ENCODE data around the gene MYH7. TPM values are rescaled to one million over a fixed set of nuclear protein-coding genes. Genes with fewer than 3 reads are reported as not detected.
A peak's percentile ranks its signal among the peaks of the same experiment; 100 is the strongest.

The MYH7 gene
- polyA plus RNA-seq, 1 donor (not counting 4 experiments of a cell fraction or from before 2014, with no cell fraction given) = not detected

DNA sequence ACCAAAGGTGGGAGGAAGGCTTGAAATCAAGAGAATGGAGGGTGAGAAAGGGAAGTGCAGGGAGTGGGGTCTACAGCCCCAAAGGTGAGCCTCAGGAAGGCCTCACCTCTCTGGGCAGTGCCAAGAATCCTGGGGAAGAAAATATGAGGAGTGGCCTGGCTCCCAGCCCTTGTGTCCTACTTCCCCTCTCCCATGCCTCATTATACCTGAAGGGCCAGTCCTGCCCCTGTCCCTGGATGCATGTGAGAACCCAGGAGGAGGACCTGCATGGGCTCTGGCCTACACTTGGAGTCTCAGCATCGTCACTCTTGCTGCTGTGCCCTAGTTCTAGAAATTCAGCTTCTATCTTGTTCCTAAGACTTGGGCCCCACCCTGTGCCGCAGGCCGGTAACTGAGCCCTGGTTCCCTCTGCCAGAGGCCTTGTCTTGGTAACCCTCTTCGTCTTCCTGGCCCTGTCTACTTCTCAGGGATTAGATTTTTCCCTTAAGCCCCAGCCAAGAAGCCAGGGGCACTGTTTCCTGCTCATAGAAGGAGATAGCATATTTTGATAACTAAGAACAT is 10.9 kb upstream of the MYH7 start:
- Histone ChIP-seq H2AFZ (ENCODE audit: control insufficient read depth, low read length) (peak overlapping the region; percentile 58), H3K27me3 (ENCODE audit: control insufficient read depth, extremely low read depth, insufficient read depth, low read length) (peaks cover 4% of the 10 kb centered on the region), H3K9ac (ENCODE audit: control insufficient read depth, extremely low read depth, insufficient read depth, low read length) (no peak overlapping the region), H3K27ac (ENCODE audit: control insufficient read depth, insufficient read depth, low read length) (no peak overlapping the region), H3K4me2 (ENCODE audit: control insufficient read depth, extremely low read depth, insufficient read depth, low read depth, low read length) (no peak overlapping the region), H3K9me3 (ENCODE audit: control insufficient read depth, low read depth, low read length) (no peaks in the 10 kb centered on the region), H3K9me1 (ENCODE audit: control insufficient read depth, extremely low read depth, insufficient read depth, low read length) (no peaks in the 10 kb centered on the region), H3K4me1 (ENCODE audit: control insufficient read depth, extremely low read depth, insufficient read depth, low read length) (peaks cover 5% of the 10 kb centered on the region), H3K36me3 (ENCODE audit: control insufficient read depth in 2 of 2, extremely low read depth in 1 of 2, insufficient read depth in 2 of 2, low read length in 2 of 2) (no peaks in the 10 kb centered on the region), H3K4me3 (ENCODE audit: control insufficient read depth in 2 of 3, extremely low read depth in 1 of 3, insufficient read depth in 2 of 3, low read depth in 1 of 3, low read length in 3 of 3) (no peak overlapping the region), H4K20me1 (ENCODE audit: control insufficient read depth, extremely low read depth, insufficient read depth, low read length) (no peaks in the 10 kb centered on the region), H3K79me2 (ENCODE audit: control insufficient read depth, insufficient read depth, low read length) (no peaks in the 10 kb centered on the region)
- TF ChIP-seq EZH2 (IDR thresholded peaks at IDR 0.05; ENCODE audit: low read length) = no peak
- TF ChIP-seq CTCF (optimal IDR thresholded peaks at IDR 0.05 in 1 of 3, IDR thresholded peaks at IDR 0.05 in 1 of 3, conservative IDR thresholded peaks at IDR 0.05 in 1 of 3; ENCODE audit: extremely low read depth in 1 of 3, insufficient read depth in 2 of 3, low read length in 3 of 3) = peak in 2 of 3 experiments; percentile 25 to 48
- DNase-seq (ENCODE audit: low read depth, low spot score) (no peak), FAIRE-seq (no peak)
- dilution Hi-C loops (cut with MboI; ENCODE audit: extremely low pct_ligation_motif_present, low sequenced_read_pairs) = no loop called here

GRCh38 chr14:23445773-23446172 is 10.3 kb upstream of the MYH7 start:
- no peaks in the 10 kb centered on the region for H3K79me2 ChIP-seq (ENCODE audit: control insufficient read depth, insufficient read depth, low read length)
- FAIRE-seq = no peak
- H3K27ac ChIP-seq (ENCODE audit: control insufficient read depth, insufficient read depth, low read length) = no peak overlapping the region
- H3K4me3 ChIP-seq (ENCODE audit: control insufficient read depth in 2 of 3, extremely low read depth in 1 of 3, insufficient read depth in 2 of 3, low read depth in 1 of 3, low read length in 3 of 3) = no peak overlapping the region
- peaks cover 5% of the 10 kb centered on the region for H3K4me1 ChIP-seq (ENCODE audit: control insufficient read depth, extremely low read depth, insufficient read depth, low read length)
- dilution Hi-C loops (cut with MboI; ENCODE audit: extremely low pct_ligation_motif_present, low sequenced_read_pairs) = no loop called here
- H3K36me3 ChIP-seq (ENCODE audit: control insufficient read depth in 2 of 2, extremely low read depth in 1 of 2, insufficient read depth in 2 of 2, low read length in 2 of 2) = no peaks in the 10 kb centered on the region
- H3K9me1 ChIP-seq (ENCODE audit: control insufficient read depth, extremely low read depth, insufficient read depth, low read length) = no peaks in the 10 kb centered on the region
- no peaks in the 10 kb centered on the region for H4K20me1 ChIP-seq (ENCODE audit: control insufficient read depth, extremely low read depth, insufficient read depth, low read length)
- H3K27me3 ChIP-seq (ENCODE audit: control insufficient read depth, extremely low read depth, insufficient read depth, low read length) = peaks cover 4% of the 10 kb centered on the region
- H3K4me2 ChIP-seq (ENCODE audit: control insufficient read depth, extremely low read depth, insufficient read depth, low read depth, low read length) = no peak overlapping the region
- DNase-seq (ENCODE audit: low read depth, low spot score) = no peak
- TF ChIP-seq CTCF (optimal IDR thresholded peaks at IDR 0.05 in 1 of 3, IDR thresholded peaks at IDR 0.05 in 1 of 3, conservative IDR thresholded peaks at IDR 0.05 in 1 of 3; ENCODE audit: extremely low read depth in 1 of 3, insufficient read depth in 2 of 3, low read length in 3 of 3) (no peak), EZH2 (IDR thresholded peaks at IDR 0.05; ENCODE audit: low read length) (no peak)
- H2AFZ ChIP-seq (ENCODE audit: control insufficient read depth, low read length) = no peak overlapping the region
- H3K9ac ChIP-seq (ENCODE audit: control insufficient read depth, extremely low read depth, insufficient read depth, low read length) = no peak overlapping the region
- H3K9me3 ChIP-seq (ENCODE audit: control insufficient read depth, low read depth, low read length) = no peaks in the 10 kb centered on the region
